LNCaP clone FGC (cell line): ENCODE data around the gene STMN1.
"Not testable (repeated sequence)": the region's sequence is repeated elsewhere in the genome, so short reads cannot be mapped to it uniquely, and the experiment has no call there.

Experiments
- DNase-seq: peaks from one replicate; pipeline ENCODE4 v3.0.0-alpha.2; 2011; ENCODE audit warnings: low read depth
- H3K4me3 ChIP-seq: 2 replicates; pipeline ENCODE4 v1.5.1; 2011; ENCODE audit warnings: mild to moderate bottlenecking, low read depth, low read length, control low read depth
- TF ChIP-seq, protein P1 (sequence below): IDR thresholded peaks from 2 replicates; pipeline ENCODE4 v1.5.1; 2012; ENCODE audit warnings: mild to moderate bottlenecking; ENCODE audit not compliant: control insufficient read depth, insufficient read depth; ENCODE audit errors: extremely low read depth

The STMN1 gene

DNA sequence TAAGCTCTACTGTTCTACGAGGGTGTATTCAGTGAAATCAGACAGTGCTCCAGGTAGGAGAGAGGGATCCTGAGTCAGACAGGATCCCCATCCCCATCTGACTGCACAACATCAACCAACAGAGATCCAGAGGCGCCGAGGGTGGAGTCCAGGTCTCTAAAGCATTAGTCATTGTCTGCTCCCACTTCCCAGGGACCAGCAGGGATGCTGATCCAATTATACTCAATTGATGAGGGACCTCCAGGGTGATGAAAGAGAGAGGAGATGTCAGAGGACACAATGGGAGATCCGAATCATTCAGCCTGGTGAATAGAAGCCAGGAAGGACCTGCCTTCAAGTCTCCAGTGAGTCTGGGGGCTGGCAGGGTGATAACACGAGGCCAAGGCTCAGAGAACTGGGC lies 39.5 kb upstream of the STMN1 start:
- H3K4me3 ChIP-seq: no peak overlapping the region
- DNase-seq: no peak
- TF ChIP-seq, protein P1, sequence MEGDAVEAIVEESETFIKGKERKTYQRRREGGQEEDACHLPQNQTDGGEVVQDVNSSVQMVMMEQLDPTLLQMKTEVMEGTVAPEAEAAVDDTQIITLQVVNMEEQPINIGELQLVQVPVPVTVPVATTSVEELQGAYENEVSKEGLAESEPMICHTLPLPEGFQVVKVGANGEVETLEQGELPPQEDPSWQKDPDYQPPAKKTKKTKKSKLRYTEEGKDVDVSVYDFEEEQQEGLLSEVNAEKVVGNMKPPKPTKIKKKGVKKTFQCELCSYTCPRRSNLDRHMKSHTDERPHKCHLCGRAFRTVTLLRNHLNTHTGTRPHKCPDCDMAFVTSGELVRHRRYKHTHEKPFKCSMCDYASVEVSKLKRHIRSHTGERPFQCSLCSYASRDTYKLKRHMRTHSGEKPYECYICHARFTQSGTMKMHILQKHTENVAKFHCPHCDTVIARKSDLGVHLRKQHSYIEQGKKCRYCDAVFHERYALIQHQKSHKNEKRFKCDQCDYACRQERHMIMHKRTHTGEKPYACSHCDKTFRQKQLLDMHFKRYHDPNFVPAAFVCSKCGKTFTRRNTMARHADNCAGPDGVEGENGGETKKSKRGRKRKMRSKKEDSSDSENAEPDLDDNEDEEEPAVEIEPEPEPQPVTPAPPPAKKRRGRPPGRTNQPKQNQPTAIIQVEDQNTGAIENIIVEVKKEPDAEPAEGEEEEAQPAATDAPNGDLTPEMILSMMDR: no peak

DNA sequence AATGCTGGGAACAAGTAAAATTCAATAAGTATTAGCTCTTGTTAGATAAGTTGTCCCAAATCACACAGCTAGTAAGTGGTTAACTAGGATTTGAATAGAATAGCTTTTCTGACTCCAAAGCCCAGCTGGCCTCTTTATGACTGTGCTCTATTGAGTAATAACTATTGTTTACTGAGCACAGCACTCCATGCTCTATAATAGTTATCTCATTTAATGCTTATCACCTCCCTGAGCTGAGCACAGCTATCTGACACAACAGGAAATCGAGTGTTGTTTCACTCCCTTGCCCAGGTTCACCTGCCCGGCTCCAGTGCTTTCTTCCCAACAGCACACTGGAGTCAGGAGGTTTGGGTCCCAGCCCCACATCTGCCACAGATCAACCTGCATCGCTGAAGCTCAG lies 38.8 kb upstream of the STMN1 start:
- no peak for DNase-seq
- no peak overlapping the region for H3K4me3 ChIP-seq
- TF ChIP-seq, protein P1: no peak

DNA sequence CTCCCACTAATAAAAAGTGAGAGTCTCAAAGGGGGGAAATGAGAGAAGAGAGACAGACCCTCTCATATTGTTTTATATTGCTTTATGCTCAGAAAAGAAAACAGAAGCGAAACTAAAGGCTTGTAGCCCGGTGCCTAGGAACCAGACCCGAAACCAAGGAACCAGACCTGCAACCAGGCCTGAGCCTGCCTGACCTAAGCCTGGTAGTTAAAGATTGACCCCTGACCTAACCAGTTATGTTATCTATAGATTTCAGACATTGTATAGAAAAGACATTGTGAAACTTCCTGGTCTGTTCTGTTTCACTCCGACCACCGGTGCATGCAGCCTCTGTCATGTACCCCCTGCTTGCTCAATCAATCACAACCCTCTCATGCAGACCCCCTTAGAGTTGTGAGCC lies 37.3 kb upstream of the STMN1 start:
- DNase-seq: not testable (repeated sequence)

DNA sequence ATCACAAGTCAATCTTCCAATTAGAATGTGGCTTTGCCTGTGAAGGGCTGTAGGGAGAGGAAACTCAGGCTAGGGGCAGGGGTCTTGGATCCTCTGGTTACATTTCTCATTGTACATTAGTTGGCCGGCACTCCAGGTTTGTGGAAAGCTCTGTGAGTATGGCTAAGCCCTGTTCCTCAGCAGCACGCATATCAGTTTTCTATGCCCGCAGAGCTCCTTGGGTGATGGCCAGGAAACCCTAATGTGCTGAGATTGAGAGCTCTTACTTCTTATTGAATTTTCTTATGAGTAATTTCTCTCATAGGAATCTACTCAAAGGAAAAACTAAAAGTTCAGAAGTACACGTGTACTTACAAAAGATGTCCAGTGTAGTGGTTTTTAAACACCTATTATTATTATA lies 30.7 kb upstream of the STMN1 start:
- no peak overlapping the region for H3K4me3 ChIP-seq
- no peak for DNase-seq
- TF ChIP-seq, protein P1: no peak

More for the DNA sequence above, 37.3 kb upstream of the STMN1 start:
- not testable (repeated sequence) for H3K4me3 ChIP-seq

DNA sequence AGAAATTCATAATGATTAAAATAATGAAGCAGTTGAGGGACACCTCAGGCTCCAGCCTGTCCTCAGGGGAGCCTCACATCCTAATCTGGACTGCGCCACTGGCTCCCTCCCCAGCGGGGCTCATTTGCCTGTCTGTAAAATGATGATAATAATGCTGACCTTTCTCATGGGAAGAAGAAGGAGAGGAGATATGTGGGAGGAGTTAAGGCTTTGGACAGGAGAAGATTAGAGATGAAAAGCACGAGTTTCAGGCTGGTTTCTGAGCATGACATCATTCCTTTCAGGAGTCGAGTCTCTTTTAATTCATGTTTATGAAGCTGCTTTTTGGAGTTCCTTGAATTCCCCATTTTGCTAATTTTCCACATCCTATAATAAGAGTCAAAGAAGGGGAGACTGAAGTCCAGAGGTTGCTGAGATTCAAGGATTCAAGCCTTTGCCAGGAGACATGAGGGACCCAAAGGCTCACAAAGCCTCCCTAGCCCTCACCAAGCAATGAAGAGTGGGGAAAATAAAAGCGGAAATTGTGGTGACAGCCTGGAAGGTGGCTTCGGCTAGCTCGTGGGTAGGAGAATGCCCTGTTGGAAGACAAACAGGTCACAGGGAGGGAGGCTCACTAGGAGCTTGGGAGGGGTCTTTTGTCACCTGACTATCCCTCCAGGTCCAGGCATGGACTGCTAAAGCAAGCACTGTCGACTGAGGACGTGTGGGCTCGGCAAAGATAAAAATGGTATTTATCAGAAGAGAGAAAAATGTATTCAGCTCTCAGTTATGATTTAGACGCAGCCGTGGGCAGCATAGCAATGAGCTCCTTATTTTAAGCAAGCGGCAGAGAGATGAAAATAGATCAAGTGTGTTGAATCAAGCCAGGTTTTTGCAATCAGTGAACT lies 27.5 kb upstream of the STMN1 start:
- H3K4me3 ChIP-seq: no peak overlapping the region
- DNase-seq: no peak
- TF ChIP-seq, protein P1: no peak

DNA sequence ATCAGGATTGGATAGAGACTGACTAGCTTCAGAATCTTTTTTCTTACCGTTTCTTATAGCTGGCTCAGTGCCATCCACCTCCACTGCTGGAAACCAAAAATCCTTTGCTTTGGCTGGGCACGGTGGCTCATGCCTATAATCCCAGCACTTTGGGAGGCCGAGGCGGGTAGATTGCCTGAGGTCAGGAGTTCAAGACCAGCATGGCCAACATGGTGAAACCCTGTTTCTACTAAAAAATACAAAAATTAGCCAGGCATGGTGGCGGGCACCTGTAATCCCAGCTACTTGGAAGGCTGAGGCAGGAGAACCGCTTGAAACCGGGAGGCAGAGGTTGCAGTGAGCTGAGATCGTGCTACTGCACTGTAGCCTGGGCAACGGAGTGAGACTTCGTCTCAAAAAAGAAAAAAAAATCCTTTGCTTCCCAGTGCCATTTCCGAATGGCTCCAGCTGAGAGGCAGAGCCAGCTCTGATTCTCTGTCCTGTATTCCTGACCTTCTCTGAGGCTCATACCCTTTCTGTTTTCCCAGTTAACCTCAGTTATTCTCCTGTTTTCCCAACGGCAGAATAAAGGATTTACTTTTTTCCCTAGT lies 26.7 kb upstream of the STMN1 start:
- not testable (repeated sequence) for H3K4me3 ChIP-seq, DNase-seq

DNA sequence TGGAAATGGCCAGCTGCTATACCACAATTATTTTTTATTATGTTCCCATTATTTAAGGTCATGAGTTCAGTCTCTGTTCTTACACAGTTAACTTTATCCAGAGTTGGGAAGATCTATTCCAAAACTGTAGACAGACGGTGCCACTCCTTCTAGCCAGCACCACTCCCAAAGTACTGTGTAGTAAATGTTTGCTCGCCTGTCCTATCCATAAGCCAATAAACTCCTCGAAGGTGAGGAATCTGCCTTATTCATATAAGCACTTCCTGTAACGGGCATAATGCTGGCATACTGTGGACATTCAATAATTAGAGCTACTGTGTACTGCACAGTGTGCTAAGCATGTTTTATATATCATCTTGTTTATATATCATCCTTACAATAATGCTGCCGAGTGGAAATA lies 26.1 kb upstream of the STMN1 start:
- H3K4me3 ChIP-seq: no peak overlapping the region
- TF ChIP-seq, protein P1: no peak
- DNase-seq: peak; percentile 25

DNA sequence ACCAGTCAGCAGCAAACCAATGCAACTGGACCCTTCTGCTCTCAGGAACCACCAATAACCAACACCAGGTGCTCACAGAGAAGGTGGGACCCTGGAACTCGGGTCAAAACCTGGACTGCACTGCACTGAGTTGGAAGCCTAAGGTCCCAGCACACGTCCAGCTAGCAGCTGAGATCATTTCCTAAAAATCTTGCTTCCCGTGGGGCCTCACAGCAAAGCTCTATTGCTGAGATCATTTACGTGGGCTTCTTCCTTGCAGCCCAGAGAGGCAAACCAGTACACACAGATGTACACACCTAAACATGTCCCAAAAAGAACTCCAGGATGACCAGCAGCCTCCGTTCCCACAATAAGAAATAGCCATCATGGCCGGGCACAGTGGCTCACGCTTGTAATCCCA lies 22.8 kb upstream of the STMN1 start:
- TF ChIP-seq, protein P1: no peak
- no peak for DNase-seq
- no peak overlapping the region for H3K4me3 ChIP-seq
